DOHH2 (cell line): Measurements from ENCODE around the gene WDR27.

Source experiments
- H3F3A ChIP-seq: fragments of 200-600 bp; sonication (generic), shearing (Covaris generic); 2 replicates; pipeline ENCODE4 v1.6.0; 2016; ENCODE audit warnings: antibody characterized with exemption, mild to moderate bottlenecking; ENCODE audit not compliant: control insufficient read depth, insufficient read depth
- H3K27ac ChIP-seq: fragments of 200-600 bp; sonication (generic); 2 replicates; pipeline ENCODE4 v1.5.1; 2014; ENCODE audit warnings: low read depth, mild to moderate bottlenecking, low read length, moderate library complexity
- H3K27me3 ChIP-seq: fragments of 200-600 bp; sonication (generic); 2 replicates; pipeline ENCODE4 v1.6.1; 2014; ENCODE audit warnings: mild to moderate bottlenecking, low read length, mixed read lengths; ENCODE audit not compliant: control insufficient read depth
- H3K36me3 ChIP-seq: fragments of 200-600 bp; sonication (generic); 2 replicates; pipeline ENCODE4 v1.6.1; 2014; ENCODE audit warnings: mild to moderate bottlenecking, low read length, moderate library complexity, mixed read lengths; ENCODE audit not compliant: control insufficient read depth
- H3K4me1 ChIP-seq: fragments of 200-600 bp; sonication (generic); 2 replicates; pipeline ENCODE4 v1.6.1; 2014; ENCODE audit warnings: mild to moderate bottlenecking, low read length, mixed read lengths; ENCODE audit not compliant: control insufficient read depth
- H3K4me2 ChIP-seq: fragments of 200-600 bp; sonication (generic); 2 replicates; pipeline ENCODE4 v1.6.0; 2014; ENCODE audit warnings: mild to moderate bottlenecking, low read length, moderate library complexity
- H3K4me3 ChIP-seq: fragments of 200-600 bp; sonication (generic); 2 replicates; pipeline ENCODE4 v1.5.1; 2014; ENCODE audit warnings: mild to moderate bottlenecking, low read length, mixed read lengths
- H3K79me2 ChIP-seq: fragments of 200-600 bp; sonication (generic); 2 replicates; pipeline ENCODE4 v1.6.1; 2014; ENCODE audit warnings: mild to moderate bottlenecking, low read length, mixed read lengths; ENCODE audit not compliant: control insufficient read depth
- H3K9me2 ChIP-seq: fragments of 200-600 bp; sonication (generic); replicated peaks from 2 replicates; pipeline ENCODE4 v1.6.1; 2014; ENCODE audit warnings: mild to moderate bottlenecking, low read length, mixed read lengths; ENCODE audit not compliant: control insufficient read depth
- H3K9me3 ChIP-seq: fragments of 200-600 bp; sonication (generic); 2 replicates; pipeline ENCODE4 v1.6.1; 2014; ENCODE audit warnings: antibody characterized with exemption, low read length, mixed read lengths; ENCODE audit not compliant: control insufficient read depth, insufficient read depth
- H4K20me1 ChIP-seq: fragments of 200-600 bp; sonication (generic); 2 replicates; pipeline ENCODE4 v1.6.0; 2014; ENCODE audit warnings: low read depth, mild to moderate bottlenecking, antibody characterized with exemption, low read length, moderate library complexity; ENCODE audit not compliant: control insufficient read depth, insufficient read depth
- CTCF ChIP-seq: fragments of 200-600 bp; sonication (generic); IDR thresholded peaks from one replicate; pipeline ENCODE4 v1.5.1; 2014; ENCODE audit warnings: antibody characterized with exemption, mild to moderate bottlenecking, low read depth, low read length; ENCODE audit not compliant: poor library complexity, severe bottlenecking
- EZH2phosphoT487 ChIP-seq: fragments of 200-600 bp; sonication (generic); IDR thresholded peaks from 2 replicates; pipeline ENCODE4 v1.6.1; 2017; ENCODE audit warnings: borderline replicate concordance, mild to moderate bottlenecking, antibody characterized with exemption, low read length, moderate library complexity, mixed read lengths

The WDR27 gene

GRCh38 chr6:169545982-169546381 lies 155.8 kb downstream of the WDR27 start:
- no peaks in the 10 kb centered on the region for H3K79me2 ChIP-seq
- no peaks in the 10 kb centered on the region for H3K9me2 ChIP-seq
- no peaks in the 10 kb centered on the region for H3F3A ChIP-seq
- no peak overlapping the region for H3K4me3 ChIP-seq
- H3K4me1 ChIP-seq, result no peaks in the 10 kb centered on the region
- no peaks in the 10 kb centered on the region for H3K27me3 ChIP-seq
- H4K20me1 ChIP-seq, result no peaks in the 10 kb centered on the region
- no peak overlapping the region for H3K4me2 ChIP-seq
- TF ChIP-seq CTCF, result no peak
- TF ChIP-seq EZH2phosphoT487, result no peak
- H3K9me3 ChIP-seq, result peaks cover 5% of the 10 kb centered on the region; the same call in 1 of the 2 replicates
- H3K36me3 ChIP-seq, result no peaks in the 10 kb centered on the region
- H3K27ac ChIP-seq, result no peak overlapping the region

DNA sequence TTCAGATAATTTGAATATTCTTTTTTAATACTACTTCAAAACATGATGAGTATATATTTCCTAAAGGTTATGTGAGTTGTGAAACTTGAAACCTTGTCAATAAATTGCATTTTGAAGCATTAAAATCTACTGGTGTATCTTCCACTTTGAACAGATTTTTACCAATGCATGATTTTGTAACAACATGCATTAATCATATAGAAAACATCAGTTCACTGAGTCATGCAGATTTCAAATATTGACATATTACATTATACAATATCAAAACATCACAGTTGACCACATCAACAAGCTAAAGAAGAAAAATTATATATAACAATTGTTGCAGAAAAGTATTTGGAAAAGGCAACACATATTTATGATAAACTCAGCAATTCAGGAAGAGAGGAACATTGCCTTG lies 158.1 kb downstream of the WDR27 start:
- Histone ChIP-seq H3K4me1 (no peaks in the 10 kb centered on the region), H3K9me2 (no peaks in the 10 kb centered on the region), H3K4me3 (no peak overlapping the region), H4K20me1 (no peaks in the 10 kb centered on the region), H3F3A (no peaks in the 10 kb centered on the region), H3K36me3 (no peaks in the 10 kb centered on the region), H3K27me3 (no peaks in the 10 kb centered on the region), H3K79me2 (no peaks in the 10 kb centered on the region), H3K9me3 (peaks cover 5% of the 10 kb centered on the region; the same call in 1 of the 2 replicates), H3K4me2 (no peak overlapping the region), H3K27ac (no peak overlapping the region)
- no peak for TF ChIP-seq EZH2phosphoT487
- no peak for TF ChIP-seq CTCF

DNA sequence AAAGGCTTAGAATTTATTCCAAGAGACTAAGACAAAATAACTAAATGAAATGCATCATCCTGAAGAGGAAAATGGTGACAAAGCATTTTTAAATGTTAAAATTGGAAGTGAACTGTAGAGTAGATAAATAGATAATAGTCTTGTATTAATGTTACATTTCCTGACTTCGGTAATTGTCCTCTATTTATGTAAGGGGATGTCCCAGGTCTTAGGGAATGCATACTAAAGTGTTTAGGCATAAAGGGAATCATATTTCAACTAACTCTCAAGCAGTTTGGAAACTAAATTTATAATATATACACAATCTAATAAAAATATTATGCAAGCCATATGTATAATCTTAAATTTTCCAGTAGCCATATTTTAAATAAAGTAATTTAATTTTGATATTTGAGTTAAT lies 159.3 kb downstream of the WDR27 start:
- H3K4me1 ChIP-seq, result no peaks in the 10 kb centered on the region
- H3F3A ChIP-seq, result no peaks in the 10 kb centered on the region
- no peaks in the 10 kb centered on the region for H3K9me3 ChIP-seq
- no peaks in the 10 kb centered on the region for H3K9me2 ChIP-seq
- no peaks in the 10 kb centered on the region for H3K36me3 ChIP-seq
- no peaks in the 10 kb centered on the region for H3K79me2 ChIP-seq
- H3K27ac ChIP-seq, result no peak overlapping the region
- H3K4me3 ChIP-seq, result no peak overlapping the region
- H4K20me1 ChIP-seq, result no peaks in the 10 kb centered on the region
- no peak overlapping the region for H3K4me2 ChIP-seq
- H3K27me3 ChIP-seq, result no peaks in the 10 kb centered on the region
- TF ChIP-seq EZH2phosphoT487 (no peak), CTCF (no peak)
